Renal cortex interstitium (tissue), 15 donors: ENCODE results near the gene ZNF800. TPM values are rescaled to one million over a fixed set of nuclear protein-coding genes. Genes with fewer than 3 reads are reported as not detected.
"Not testable (repeated sequence)": the region's sequence is repeated elsewhere in the genome, so short reads cannot be mapped to it uniquely, and the experiment has no call there.

Experiments
- DNase-seq, 11 donors: peaks; one replicate each; pipeline ENCODE4 v3.0.0-alpha.2; 2013; ENCODE audit warnings: low read depth in 9 of 11, low spot score in 4 of 11; ENCODE audit errors: extremely low read depth in 1 of 11
- long read RNA-seq, 16 experiments: transcript quantifications; one replicate each; lab custom pipeline, GENCODE V29; 2026
- polyA plus RNA-seq, 3 donors: library from polyadenylated mRNA; unstranded; fragments of 120-200 nt; gene quantifications; one replicate each; pipeline ENCODE4 v1.2.1, GENCODE V29; 2013; ENCODE audit not compliant: insufficient read length in 3 of 3

The ZNF800 gene, protein sequence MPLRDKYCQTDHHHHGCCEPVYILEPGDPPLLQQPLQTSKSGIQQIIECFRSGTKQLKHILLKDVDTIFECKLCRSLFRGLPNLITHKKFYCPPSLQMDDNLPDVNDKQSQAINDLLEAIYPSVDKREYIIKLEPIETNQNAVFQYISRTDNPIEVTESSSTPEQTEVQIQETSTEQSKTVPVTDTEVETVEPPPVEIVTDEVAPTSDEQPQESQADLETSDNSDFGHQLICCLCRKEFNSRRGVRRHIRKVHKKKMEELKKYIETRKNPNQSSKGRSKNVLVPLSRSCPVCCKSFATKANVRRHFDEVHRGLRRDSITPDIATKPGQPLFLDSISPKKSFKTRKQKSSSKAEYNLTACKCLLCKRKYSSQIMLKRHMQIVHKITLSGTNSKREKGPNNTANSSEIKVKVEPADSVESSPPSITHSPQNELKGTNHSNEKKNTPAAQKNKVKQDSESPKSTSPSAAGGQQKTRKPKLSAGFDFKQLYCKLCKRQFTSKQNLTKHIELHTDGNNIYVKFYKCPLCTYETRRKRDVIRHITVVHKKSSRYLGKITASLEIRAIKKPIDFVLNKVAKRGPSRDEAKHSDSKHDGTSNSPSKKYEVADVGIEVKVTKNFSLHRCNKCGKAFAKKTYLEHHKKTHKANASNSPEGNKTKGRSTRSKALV
- polyA plus RNA-seq, result 10 to 100 TPM; 17.6 to 23.1 (median 21.9) TPM
- long read RNA-seq, donor 1, full-length matches to known transcripts, result 1 of 1 reads
- long read RNA-seq, donor 1, partial matches to known transcripts, result 0 of 1 reads
- long read RNA-seq, donor 1, other reads (novel, unspliced or antisense), result 0 of 1 reads
- long read RNA-seq, donor 2, partial matches to known transcripts, result 0 of 1 reads
- long read RNA-seq, donor 2, other reads (novel, unspliced or antisense), result 0 of 1 reads
- long read RNA-seq, donor 3, full-length matches to known transcripts, result 3 of 3 reads
- long read RNA-seq, donor 3, partial matches to known transcripts, result 0 of 3 reads
- long read RNA-seq, donor 3, other reads (novel, unspliced or antisense), result 0 of 3 reads
- long read RNA-seq, donor 4, partial matches to known transcripts, result 0 of 2 reads
- long read RNA-seq, donor 4, other reads (novel, unspliced or antisense), result 0 of 2 reads
- long read RNA-seq, donor 5, result 0 reads
- long read RNA-seq, donor 6, partial matches to known transcripts, result 0 of 3 reads
- long read RNA-seq, donor 6, other reads (novel, unspliced or antisense), result 0 of 3 reads
- long read RNA-seq, donor 7, partial matches to known transcripts, result 0 of 1 reads
- long read RNA-seq, donor 7, other reads (novel, unspliced or antisense), result 0 of 1 reads
- long read RNA-seq, donor 8, result 0 reads
- long read RNA-seq, donor 9, partial matches to known transcripts, result 5 of 6 reads
- long read RNA-seq, donor 9, other reads (novel, unspliced or antisense), result 0 of 6 reads
- long read RNA-seq, donor 10, full-length matches to known transcripts, result 1 of 1 reads
- long read RNA-seq, donor 10, partial matches to known transcripts, result 0 of 1 reads
- long read RNA-seq, donor 10, other reads (novel, unspliced or antisense), result 0 of 1 reads
- long read RNA-seq, donor 11, partial matches to known transcripts, result 0 of 1 reads
- long read RNA-seq, donor 11, other reads (novel, unspliced or antisense), result 0 of 1 reads
- long read RNA-seq, donor 12, full-length matches to known transcripts, result 1 of 1 reads
- long read RNA-seq, donor 12, partial matches to known transcripts, result 0 of 1 reads
- long read RNA-seq, donor 12, other reads (novel, unspliced or antisense), result 0 of 1 reads
- long read RNA-seq, donor 13, result 0 reads
- long read RNA-seq, donor 14, result 0 reads
- long read RNA-seq, donor 15, result 0 reads
- long read RNA-seq, donor 16, full-length matches to known transcripts, result 3 of 10 reads
- long read RNA-seq, donor 16, partial matches to known transcripts, result 7 of 10 reads
- long read RNA-seq, donor 16, other reads (novel, unspliced or antisense), result 0 of 10 reads

DNA sequence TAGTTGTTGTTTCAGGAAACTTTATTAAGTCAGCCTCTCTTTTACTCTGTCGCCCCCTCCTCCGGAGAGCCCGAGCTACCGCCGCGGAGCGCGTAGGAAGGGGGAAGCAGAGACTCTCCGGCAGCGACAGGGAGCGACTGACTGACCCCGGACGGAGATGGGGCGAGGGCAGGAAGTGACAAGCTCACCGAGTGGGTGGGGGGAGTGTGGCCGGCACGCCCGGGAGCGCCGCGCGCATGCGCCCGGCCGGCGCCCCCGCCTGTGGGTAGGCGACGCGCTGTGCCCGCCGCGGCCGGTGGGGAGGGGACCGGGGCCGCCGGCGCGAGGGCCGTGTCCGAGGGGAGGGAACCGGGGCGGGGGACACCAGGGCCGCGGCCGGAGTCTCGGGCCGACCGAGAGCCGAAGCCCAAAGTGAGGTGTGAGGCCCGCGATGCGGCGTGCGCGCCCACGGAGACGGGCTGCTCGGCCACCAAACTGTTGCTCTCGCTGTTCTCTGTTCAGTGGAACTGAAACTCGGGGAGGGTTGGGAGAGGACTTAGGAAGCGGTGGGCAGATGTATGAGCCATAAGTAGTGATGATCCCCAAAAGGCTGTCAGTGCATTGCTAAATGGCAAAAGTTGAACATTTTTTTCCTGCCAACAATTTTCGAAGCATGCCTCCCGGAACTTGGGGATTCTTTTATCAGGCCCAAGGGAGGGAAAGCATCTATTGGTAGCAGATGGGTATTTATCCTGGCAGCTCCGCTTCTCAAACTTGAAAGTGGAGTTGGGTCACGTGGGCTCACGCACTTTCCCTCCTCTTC lies at the start of gene ZNF800:
TSS of gene ZNF800 (minus strand) at position 143 of the 802 bp plus-strand sequence. CDS start 1,151 bp downstream, outside the sequence.
- DNase-seq, result peak; percentile 65 to 83 (median 77)

- no peak for DNase-seq
Measured at GRCh38 chr7:127440206-127440605, 47.7 kb upstream of the ZNF800 start.

DNA sequence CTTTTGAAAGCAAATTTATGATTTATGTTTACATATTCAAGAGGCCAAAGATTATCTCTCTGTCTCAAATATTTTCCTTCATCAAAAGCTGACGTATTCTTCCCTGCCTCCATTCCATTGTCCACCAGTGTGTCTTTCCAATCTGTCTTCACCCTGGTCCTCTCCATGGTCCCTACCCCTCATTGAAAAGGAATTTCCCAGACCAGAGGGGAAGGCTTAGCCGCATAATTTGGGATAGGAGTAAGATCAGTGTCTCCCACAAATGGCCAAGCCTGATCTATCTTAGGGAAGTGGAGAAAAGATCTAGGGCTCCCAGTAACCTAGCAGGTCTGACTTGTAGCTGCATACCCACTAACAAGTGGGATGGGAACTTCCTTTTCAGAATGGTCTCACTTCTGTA lies 46.3 kb upstream of the ZNF800 start:
- no peak for DNase-seq

- DNase-seq, result no peak
Measured at GRCh38 chr7:127437837-127438236, 45.3 kb upstream of the ZNF800 start.

GRCh38 chr7:127437241-127437640 lies 44.7 kb upstream of the ZNF800 start:
- DNase-seq, result no peak

GRCh38 chr7:127429281-127429680 lies 36.8 kb upstream of the ZNF800 start:
- DNase-seq, result not testable (repeated sequence)

- DNase-seq, result peak in 5 of 11 donors; percentile 5 to 17 (median 14)
Measured at GRCh38 chr7:127419196-127419595, 26.7 kb upstream of the ZNF800 start.

DNA sequence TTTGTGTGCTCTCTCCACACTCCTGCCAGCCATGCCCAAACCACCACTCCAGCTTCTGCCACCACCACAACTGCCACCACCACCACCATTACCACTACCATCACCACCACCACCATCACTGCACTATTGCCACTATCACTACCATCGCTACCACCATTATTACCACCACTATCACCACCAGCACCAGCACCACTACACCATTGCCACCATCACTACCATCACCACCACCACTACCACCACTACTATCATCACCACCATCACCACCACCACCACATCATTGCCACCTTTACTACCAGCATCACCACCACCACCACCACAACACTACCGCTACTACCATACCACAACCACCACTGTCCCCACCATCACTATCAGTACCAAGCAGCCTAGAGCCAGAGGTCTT lies 26.0 kb upstream of the ZNF800 start:
- DNase-seq, result no peak

DNA sequence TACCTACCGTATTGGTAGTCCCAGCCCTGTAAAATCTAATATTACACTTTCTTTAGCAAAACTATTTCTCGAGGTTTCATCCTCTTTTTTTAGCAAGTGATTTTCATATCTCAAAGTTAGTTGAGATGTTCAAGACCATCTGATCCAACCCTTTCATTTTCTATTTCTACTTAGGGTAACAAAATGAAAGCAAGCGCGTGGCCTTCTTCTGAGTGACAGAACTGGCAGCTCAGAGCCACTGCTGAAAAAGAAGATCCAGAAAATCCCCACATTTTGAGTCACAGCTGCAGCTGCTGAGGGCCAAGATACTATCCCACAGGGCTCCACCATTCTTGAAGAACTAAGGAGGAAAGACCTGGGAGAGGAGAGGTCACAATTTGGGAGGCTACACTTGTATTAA lies 24.8 kb upstream of the ZNF800 start:
- DNase-seq, result no peak

DNA sequence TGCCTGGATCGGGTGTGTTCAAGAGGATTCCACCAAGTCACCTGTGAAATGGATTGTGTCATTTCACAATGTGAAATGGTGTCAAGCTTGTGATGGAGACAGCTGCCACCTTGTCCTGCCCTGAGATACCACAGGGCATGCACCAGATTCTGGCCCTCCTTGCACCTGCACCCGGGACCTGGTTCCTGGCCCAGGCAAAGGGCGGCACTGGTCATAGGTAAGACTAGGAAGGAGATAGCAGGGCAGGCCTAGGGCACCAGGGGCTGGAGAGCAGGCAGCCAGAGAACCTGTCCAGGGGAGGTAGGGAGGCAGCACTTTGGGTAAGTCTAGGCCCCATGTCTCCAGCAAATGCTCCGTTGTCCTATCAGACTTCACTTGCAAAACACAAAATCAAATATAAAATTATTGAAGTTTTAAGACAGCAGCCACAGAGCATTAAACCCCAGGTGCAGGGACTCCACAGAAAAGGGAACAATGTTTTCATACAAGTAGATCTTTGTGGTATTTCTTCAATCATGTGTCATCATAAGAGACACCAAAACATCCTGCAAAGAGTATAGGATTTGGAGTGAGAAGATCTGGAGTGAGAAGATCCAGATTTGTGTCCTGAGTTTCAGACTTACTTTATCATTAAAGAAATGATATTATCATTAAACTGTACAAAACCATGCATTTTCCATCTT lies 22.7 kb upstream of the ZNF800 start:
- DNase-seq, result no peak

GRCh38 chr7:127413962-127414361 lies 21.5 kb upstream of the ZNF800 start:
- DNase-seq, result no peak

GRCh38 chr7:127413326-127413725 lies 20.8 kb upstream of the ZNF800 start:
- no peak for DNase-seq

DNA sequence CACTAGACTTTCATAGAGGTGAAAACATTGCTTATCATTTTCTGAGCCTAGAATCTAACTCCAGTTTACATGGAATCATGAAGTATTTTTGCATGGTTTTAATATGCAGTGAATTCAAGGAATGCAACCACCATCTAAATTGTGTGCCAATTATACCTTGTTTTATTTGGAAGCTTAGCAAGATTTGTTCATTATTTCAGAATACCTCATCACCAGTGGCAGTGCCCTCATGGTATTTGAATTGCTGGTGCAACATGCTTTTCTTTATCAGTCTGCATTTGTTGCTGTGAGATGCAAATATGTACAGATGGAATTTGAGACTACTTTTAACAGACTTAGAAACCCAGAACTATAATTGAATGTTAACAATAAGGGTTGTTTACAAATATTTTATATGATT lies 18.7 kb upstream of the ZNF800 start:
- no peak for DNase-seq

DNA sequence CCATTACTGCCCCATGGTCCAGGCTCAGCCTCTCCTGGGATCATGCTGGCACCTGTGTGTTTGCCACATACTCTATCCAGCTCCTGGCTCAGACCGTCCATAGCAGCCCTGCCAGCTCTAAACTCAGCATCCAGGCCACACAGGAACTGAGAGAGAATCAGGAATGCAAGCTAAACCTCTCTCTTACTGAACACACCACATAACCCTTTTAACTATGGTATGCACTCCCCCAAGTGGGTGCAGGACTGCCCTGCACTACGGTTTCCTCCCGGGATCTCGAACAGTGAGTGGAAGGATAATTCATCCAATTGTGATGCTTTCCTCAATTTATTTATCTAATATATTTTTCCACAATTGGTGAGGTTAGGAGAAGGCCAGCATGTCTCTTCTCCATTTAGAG lies 17.1 kb upstream of the ZNF800 start:
- no peak for DNase-seq

DNA sequence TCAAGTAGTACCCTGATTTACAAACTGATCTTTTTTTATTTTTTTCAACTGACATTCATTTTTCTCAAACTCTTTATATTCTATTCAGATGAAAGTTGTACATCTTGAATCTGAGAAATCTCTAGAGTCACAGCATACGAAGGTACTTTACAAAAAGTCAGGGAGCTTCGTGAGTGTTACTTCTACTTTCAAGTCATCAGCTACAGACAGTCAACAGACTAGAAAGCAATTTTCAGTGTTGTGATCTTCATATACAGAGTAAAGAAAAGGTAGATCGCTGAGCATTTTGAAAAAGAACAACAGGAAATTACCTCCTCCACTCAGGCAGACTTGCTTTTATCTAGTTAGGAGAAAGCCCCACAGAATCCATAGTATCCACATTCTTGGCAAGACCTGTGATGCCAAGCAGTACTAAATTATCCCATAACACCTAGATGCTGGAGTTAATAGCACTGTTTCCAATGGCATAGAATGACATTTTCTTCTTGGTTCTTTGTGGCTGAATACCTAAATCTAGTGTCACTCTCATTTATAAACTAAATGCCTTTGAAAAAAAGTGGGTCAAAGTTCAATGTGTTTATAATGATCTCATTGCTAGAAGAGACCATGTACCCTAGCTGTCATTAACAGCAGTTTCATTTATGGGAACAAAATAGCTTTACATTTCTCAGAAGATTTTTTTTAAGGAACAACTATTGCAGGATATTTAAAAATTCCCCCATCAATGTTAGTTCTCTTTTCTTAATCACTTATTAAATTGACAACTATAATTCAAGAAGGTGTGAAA lies 12.0 kb upstream of the ZNF800 start:
- DNase-seq, result no peak

- no peak for DNase-seq
Measured at GRCh38 chr7:127396184-127396583, 3.7 kb upstream of the ZNF800 start.
